ENCODE measurements around the gene PHLDB1.

The PHLDB1 gene

DNA sequence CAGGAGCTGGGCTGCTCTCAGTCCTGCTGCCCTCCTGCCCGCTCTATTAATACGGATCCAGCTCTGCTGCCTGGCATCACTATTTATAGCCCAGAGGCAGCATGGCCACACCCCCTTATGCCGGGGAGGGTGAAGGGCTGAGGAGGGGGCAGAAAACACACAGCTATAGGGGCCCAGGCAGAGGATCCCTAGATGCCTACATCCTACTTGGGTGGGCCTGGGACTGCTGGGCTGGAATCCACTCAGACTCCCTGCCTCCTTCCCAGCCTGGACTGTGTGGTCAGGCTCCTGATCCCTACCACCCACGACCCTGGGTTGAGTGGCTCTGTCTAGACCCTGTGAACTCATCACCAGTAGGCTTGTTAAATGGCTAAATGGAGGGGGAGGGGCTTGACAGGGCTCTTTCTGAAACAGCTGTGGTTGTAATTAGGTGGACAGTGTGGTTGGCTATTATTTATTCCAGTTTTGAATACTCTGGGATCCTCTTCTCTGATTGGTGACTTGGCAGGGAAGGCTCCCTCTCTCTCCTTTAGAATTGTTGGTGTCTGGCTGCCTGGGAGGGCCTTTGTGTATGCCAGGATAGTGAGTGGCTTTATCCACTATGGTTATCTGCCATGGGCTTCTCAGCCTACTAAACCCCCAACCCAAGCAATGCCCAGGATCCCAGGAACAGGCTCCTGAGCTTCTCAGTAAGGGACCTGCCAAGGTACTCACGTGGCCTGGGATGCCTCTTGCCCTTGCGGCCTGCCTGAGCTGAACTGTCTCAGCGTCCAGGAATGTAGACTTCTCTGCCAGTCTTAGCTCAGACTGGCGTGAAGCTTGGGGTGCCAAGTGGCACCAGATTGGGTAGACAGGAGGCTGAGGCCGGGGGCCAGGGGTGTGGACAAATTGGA, 15.2 kb downstream of the PHLDB1 start:
- DNase-seq (ENCODE audit: low read depth) = peak; percentile 83

DNA sequence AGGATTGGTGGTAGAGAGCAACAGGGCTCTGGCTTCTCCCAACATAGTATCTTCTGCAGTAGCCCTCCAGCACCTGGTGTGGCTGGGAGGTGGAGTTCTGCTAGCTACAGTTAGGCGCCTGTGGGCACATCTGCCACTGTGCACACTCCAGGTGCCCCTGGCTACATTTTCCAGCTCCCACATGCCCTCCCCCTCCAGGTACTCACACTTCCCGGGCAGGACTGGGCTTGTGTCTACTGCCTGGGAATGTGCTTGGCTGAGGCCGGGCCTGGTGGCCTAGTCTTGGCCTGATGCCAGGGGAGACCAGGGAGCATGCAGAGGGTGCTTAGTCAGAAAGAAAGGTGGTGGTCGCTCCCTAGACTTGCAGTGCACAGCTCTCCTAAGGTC, 15.8 kb downstream of the PHLDB1 start:
- peak; percentile 46 for DNase-seq (ENCODE audit: low read depth)

DNA sequence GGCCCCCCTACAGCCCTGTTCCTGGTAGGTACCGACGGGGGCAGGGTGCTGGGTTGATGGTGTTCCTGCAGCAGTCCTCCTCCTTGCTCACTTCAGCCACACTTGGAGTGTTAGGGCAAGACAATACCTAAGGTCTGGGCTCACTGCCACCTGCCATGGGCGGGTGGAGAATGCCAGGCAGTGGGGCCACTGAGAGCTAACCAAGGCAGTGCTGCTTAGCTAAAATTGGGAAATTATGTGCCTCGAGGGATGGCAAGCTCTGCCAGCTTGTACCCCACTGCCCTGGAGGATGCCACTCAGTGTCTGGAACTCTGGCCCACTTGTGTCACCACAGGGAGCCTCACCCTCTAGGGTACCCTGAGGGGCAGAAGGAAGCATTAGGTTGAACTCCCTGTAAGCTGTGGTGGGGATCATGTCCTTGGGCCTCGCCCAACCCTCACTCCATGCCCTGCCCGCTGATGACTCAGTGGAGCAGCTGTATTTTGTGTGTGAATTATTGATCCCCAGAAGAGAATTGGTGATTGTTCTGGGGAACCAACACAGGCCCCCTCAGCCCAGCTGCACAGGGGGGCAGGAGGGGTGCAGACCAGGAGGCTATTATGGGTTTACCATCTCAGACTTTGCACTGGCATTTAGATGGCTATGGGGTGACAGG, 17.7 kb downstream of the PHLDB1 start:
- DNase-seq (ENCODE audit: low read depth) = no peak

DNA sequence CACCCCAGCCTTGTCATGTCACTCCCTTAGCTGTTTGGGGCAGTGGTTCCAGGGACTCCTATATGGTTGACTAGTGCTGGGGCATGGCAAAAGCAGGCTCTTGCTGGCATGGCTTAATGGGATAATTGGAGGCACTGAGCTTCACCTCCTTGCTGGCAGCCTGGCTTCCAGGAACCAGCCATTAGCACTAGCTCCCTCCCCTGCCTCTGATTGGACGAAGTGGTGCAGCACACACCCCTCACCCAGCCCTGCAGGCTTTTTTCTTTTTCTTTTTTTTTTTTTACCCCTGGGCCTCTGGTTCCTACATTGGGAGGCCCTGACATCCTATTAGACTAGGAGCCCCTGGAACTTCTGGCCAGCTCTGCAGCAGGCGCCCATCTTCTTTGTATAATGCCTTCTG, 18.6 kb downstream of the PHLDB1 start:
- no peak for DNase-seq (ENCODE audit: low read depth)

DNA sequence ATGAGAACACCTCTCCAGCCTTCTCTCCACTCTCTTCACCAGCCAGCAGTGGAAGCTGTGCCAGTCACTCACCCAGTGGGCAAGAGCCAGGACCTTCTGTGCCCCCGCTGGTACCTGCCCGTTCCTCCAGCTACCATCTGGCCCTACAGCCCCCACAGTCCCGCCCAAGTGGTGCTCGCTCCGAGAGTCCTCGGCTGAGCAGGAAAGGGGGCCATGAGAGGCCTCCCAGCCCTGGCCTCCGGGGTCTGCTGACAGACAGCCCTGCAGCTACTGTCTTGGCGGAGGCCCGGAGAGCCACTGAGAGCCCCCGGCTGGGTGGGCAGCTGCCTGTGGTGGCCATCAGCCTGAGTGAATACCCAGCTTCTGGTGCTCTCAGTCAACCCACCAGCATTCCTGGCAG, 20.2 kb downstream of the PHLDB1 start:
- no peak for DNase-seq (ENCODE audit: low read depth)

DNA sequence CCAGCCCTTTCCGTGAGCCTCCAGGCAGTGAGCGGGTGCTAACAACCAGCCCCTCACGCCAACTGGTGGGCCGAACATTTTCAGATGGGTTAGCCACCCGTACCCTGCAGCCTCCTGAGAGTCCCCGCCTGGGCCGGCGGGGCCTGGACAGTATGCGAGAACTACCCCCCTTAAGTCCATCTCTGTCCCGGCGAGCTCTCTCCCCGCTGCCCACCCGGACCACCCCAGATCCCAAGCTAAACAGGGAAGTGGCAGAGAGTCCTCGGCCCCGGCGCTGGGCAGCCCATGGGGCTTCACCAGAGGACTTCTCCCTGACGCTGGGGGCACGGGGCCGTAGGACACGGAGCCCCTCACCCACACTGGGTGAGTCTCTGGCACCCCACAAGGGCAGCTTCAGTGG, 20.6 kb downstream of the PHLDB1 start:
- no peak for DNase-seq (ENCODE audit: low read depth)

DNA sequence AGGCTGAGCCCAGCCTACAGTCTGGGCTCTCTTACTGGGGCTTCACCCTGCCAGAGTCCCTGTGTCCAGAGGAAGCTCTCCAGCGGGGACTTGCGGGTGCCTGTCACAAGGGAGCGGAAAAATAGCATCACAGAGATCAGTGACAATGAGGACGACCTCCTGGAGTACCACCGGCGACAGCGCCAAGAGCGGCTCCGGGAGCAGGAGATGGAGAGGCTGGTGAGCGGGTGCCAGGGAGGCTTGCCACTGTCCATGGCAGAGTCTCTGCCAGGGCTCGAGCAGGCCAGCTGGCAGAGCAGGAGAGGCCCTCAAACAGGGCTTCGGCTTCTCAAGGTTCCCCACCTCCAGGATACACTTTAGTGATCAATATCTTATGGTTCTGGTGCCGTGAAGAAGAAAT, 21.0 kb downstream of the PHLDB1 start:
- DNase-seq (ENCODE audit: low read depth) = no peak

DNA sequence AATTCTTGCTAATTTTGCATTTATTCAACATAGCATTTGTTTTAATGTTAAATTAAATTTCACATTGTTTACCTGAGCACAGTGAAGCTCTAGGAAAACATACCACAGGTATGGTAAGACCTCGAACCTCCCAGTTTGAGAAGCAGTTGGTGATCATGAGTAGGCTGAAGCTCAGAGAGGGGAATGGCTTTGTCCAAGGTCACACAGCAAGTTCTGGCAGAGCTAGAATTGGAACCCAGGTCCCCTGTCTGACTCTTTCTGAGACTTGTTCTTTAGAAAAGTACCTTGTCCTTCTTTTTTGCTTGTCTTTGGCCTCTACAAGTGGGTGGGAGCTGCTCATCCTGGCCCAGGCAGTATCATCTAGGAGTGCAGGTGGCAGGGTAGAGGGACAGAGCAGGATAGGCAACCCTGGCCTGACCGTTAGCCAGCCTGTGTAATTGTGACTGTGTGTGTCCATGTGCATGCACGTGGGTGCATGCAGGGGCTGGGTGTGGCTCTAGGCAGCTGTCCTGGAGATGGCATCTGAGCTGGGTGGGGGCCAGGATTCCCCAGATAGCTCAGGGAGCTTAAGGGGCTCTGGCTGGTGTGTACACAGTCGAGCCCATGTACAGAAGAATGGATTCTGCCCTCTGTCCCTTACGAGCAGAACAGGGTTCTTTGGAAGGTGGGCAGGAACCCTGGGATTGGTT, 21.6 kb downstream of the PHLDB1 start:
- no peak for DNase-seq (ENCODE audit: low read depth)

DNA sequence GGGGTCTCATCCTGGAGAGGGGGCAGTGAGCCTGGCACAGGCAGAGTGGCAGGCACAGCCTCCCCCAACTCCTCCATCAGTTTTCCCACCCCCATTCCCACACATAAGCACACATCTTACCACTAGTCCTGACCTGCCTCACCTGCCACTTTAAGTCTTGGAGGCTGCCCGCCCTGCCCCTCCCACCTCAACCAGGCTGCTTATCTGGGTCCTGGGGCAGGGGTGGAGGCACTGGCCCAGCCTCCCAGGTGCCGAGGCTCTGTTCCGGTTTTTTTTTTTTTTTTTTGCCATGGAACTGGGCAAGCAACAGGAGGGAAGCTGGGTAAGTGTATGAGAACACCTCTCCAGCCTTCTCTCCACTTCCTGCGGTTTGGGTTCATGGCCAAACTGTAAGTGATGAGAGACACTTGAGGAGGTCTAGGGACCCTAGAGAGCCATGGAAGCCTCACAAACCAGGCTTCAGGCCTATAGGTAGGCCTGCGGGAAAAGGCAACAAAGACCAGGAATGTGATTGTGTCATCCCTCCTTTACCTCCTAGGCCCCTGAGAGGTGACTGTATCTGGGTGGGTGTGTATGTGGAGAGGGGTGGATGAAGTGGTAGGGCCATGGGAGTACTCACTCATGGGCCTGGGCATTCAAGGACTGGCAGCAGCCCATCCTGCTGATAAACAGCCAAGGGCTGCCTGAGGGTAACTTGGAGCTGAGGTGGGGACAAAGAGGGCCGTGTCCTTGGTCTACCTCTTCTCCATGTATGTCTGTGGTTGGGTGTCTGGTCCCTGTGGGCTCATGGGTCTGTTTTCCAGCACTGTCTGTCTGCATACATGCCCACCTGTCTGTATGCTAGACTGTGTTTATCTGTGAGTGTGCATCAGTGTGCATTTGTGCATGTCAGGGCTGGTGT, 22.6 kb downstream of the PHLDB1 start:
- DNase-seq (ENCODE audit: low read depth) = no peak

DNA sequence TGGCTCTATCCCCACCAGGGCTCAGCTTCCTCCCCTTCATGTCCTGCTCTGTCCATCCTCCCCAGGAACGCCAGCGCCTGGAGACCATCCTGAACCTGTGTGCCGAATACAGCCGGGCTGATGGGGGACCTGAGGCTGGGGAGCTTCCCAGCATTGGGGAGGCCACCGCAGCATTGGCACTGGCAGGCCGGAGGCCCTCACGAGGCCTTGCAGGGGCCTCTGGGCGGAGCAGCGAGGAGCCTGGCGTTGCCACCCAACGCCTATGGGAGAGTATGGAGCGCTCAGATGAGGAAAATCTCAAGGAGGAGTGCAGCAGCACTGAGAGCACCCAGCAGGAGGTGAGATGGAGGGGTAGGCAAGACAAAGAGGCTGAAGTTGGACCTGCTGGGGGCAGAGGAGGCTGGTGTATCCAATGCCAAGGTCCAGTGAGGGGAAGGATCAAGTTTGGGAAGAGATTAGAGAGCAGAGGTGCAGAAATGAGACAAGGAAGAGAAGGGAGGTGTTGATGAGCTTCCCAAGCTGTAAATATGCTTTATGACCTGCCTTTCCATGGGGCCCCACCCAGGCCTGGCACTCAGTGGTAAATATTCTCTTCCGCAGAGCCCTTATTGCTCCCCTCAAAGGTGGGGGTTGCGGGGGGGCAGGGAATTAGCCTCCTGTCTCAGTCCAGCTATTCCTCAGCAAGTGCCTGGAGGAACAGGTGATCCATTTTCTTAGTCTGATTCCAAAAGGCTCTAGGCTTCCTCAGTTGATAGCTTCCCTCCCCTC, 23.9 kb downstream of the PHLDB1 start:
- no peak for DNase-seq (ENCODE audit: low read depth)

DNA sequence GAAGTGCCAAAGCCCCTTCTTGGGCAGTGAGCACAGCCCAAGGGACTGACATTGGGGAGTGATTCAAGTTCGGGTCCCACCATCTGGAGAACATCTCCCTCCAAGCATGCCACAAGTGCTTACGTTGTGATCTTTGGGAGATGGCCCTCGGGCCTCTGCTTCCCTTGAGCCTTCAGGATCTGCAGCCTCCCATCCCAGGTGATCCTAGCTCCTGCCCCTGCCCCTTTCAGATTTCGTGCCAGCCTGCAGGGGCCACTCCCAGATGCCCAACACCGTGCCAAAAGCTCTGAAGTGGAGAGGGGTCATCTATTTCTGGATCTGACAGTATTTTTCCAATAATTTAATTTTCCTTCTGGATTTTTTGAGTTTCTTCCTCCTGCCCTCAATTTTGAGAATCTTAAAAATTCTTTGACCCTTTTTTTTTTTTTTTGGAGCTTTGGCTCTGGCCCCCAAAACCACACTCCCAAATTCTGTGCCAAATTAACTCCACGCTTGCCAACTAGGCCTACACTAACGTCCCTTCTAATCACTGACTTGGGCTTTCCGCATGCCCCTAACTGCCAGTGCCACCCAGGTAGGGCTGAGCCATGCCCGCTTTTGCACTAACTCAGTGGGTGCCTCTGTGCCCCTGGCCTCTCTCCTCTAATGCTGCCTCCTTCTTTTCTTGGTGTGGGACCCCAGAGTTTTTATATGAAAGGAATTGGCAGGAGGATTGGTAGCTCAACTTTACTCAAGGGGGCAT, 25.3 kb downstream of the PHLDB1 start:
- DNase-seq (ENCODE audit: low read depth) = no peak

DNA sequence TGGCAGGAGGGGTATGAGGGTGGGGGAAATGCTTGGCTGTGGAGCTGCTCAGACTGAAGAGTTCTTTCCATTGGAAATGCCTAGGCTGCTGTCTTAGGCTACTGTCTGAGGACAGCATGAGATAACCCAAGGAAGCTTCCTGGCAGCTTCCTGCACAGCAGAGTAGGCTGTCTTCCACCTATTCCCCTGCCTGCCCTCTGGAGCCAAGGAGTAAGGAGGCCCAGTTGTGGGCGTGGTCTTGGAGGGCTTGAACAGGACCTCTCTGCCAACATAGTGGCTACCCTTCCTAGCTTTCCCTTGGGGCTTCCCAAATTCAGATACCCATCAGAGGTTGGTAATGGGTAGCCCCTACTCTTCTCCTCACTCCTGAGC, 25.9 kb downstream of the PHLDB1 start:
- no peak for DNase-seq (ENCODE audit: low read depth)

DNA sequence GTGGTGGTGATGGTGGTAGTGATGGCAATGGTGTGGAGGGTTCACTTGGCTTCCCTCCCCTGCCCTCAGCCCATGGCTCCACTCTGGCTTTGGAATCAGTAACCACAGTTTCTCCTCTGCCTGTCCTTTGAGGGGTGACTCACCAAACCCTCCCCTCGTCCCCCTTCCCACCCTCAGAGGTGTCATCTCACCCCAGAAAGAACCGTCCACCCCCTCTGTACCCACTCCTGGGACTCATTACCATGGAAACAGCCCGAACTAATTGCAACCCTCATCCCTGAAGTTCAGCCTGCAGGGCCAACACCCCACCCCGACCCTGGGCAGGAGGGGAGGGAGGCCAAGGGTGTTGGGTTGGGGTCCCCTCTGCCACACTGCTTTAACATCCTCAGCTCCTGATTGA, 26.6 kb downstream of the PHLDB1 start:
- DNase-seq (ENCODE audit: low read depth) = peak; percentile 37

DNA sequence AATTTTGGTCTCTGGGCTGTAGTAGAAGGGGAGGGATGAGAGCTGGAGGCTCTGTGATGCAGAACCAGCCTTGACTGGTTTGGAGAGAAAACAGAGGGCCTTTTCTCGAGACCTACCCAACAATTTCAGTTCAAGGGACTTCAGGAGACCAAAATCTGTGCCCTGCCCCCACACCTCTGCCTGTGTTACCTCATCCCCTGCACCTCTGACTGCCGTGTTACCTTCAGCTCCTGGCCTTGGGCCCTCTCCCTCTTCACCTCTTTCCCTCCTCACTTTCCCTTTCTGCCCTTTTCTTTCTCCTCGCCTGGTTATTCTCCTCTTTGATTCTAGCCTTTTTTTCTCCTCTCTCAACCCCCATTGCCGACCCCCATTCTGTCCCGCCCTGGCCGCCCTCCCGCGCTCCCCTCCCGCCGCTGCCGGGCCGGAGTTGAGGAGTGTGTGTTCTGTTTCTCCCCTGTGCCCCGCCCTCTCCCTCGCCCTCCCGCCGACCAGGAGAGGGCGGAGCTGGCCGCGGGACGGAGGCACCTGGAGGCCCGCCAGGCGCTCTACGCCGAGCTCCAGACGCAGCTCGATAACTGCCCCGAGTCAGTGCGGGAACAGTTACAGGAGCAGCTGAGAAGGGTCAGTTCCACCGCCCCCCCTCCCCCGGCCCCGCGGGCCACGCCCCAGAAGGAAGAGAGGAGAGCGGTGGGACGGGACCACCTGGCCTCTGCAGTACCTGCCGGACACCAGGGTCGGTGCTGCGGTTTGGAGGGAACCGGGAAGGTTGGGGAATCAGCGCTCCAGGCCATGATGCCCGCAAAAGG, 27.2 kb downstream of the PHLDB1 start:
- DNase-seq (ENCODE audit: low read depth) = peak; percentile 78

DNA sequence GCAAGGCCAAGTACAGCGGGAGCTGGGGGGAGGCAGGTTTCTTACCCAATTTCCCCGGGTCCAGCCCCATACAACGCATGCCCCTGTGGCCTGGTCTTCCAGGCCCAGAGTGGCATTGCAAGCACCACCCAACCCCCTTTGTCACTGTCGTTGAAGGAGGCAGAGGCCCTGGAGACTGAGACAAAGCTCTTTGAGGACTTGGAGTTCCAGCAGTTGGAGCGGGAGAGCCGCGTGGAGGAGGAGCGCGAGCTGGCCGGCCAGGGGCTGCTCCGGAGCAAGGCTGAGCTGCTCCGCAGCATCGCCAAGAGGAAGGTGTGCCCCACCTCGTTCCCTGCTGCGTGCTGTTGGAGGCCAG, 27.8 kb downstream of the PHLDB1 start:
- DNase-seq (ENCODE audit: low read depth) = no peak

DNA sequence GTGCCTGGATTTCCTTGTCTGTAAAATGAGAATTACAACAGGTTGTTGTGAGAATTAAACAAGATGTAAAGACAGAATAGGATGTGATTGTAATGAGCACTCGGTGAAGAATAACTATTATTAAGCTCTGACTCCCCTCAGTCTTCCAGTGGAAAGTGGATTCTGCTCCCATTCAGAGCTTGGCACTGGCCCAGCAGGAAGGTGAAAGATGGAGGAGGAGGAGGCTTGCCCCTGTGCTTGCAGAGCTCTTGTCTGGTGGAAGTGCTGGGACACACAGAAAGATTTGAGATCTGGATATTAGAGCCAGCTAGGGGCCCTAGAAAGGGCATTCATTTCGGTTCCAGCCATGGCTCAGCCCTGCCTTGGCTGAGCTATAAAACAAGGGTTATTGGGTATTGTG, 28.2 kb downstream of the PHLDB1 start:
- DNase-seq (ENCODE audit: low read depth) = no peak

DNA sequence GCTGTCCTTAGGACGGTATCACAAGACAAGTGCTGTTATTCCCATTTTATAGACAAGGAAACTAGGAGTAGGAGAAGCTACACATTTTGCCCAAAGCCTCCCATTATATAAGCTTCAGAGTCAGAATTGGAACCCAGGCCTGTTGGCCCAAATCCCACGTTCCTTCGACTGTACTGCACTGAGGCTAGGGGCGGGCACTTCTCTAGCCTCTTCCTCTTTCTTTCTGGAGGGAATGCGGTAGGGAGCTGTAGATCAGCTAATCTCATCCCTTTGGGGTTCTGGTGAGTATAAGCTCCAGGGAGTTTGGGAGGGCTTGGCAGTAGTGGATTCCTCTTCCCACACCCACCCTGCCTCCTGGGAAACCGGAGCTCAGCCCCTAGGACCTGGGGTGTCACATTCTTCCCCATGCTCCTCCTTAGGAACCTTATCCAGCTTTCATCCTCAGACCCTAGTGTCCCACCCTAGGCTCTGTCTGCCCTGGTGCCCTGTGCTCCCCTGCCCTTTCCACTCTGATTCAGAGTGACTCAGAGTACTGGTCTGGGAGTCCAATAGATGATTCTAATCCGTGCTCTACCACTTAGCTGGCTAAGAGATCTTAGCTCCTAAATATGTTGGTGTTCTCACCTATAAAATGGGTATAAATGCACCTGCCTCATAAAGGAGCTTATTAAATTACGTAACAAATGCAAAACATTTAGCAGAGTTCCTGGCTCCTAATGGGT, 29.3 kb downstream of the PHLDB1 start:
- no peak for DNase-seq (ENCODE audit: low read depth)

DNA sequence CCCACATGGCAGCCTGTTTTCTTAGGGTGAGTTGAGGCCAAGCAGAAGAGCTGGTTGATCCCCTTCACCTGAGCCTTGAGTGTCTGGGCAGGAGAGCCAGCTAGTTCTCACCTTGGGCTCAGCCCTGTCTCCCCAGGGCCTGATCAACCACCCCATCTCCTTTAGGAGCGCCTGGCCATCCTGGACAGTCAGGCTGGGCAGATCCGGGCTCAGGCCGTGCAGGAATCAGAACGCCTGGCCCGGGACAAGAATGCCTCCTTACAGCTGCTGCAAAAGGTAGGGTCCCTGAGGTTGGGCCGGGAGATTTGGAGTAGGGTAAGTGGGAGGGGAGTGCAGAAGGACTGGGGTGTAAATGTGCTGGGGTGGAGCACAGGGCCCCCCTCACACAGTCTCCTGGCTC, 31.3 kb downstream of the PHLDB1 start:
- DNase-seq (ENCODE audit: low read depth) = no peak

DNA sequence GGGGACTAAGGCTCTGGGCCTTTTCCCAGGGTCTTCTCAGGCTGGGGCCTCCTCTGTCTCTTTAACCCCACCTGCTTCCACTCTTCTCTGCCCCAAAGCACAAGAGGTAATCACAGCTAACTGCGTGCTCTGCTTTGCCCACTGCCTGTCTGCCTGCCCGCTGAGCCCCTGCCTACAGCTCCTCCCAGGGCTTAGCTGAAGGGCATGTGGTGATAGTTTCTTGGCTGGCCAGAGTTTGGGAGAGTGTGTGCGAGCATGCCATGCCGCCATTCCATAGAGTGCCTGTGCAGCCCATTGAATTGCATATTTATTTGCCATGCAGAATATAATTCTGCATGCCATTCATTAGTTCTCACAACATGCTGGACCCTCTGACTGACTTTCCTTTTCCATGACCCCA, 32.5 kb downstream of the PHLDB1 start:
- DNase-seq (ENCODE audit: low read depth) = no peak

Measured in iris pigment epithelial cell (primary cell).